Measurements from ENCODE around the gene NDUFC2.
"Not testable (repeated sequence)": the region's sequence is repeated elsewhere in the genome, so short reads cannot be mapped to it uniquely, and the experiment has no call there.

The NDUFC2 gene

DNA sequence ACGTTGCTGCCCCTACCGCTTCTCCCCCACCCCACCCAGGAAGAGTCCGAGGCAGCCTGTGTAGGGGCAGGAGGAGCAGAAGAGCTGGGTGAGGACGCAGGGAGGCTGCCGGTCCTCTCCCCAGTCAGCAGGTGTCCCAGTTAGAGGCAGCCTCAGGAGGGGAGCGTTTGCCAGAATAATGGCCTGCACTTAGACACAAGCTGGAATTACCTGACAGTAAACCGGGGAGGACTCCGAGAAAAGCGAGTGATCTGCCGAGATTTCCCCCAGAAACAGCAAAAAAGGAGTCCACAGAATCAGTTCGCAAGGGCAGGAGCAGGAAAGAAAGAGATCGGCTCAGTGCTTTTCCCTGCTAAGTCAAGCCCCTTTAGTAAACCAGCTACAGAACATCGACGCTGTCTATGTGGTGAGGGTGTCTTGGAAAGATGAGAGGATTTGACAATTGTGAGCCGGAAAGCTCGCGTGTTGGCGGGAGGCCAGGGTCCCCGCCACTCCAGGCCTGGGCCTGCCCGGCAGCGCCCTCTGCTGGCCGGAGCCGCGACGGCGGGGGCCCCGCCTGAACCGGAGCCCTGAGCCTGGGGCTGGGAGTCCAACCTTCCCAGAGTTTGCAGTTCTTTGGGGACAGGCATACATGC, 33.7 kb downstream of the NDUFC2 start:
- H3K36me3 ChIP-seq (ENCODE audit: control insufficient read depth, insufficient read depth, low read length), result no peaks in the 10 kb centered on the region
- H3K4me3 ChIP-seq (replicated peaks; ENCODE audit: low read depth, low read length), result peak overlapping the region; percentile 49
- no peaks in the 10 kb centered on the region for H3K27me3 ChIP-seq (replicated peaks; ENCODE audit: control insufficient read depth, insufficient read depth, low read length)
- peak; percentile 80 for TF ChIP-seq CTCF (IDR thresholded peaks at IDR 0.05; ENCODE audit: insufficient read depth, low read length, poor library complexity, severe bottlenecking)
- peak; percentile 74 for DNase-seq (ENCODE audit: extremely low read depth, insufficient read length)

- Histone ChIP-seq H3K4me3 (replicated peaks; ENCODE audit: low read depth, low read length) (no peak overlapping the region), H3K27me3 (replicated peaks; ENCODE audit: control insufficient read depth, insufficient read depth, low read length) (no peaks in the 10 kb centered on the region), H3K36me3 (ENCODE audit: control insufficient read depth, insufficient read depth, low read length) (no peaks in the 10 kb centered on the region)
- DNase-seq (ENCODE audit: extremely low read depth, insufficient read length), result no peak
- TF ChIP-seq CTCF (IDR thresholded peaks at IDR 0.05; ENCODE audit: insufficient read depth, low read length, poor library complexity, severe bottlenecking), result no peak
These were observed 35.0 kb downstream of the NDUFC2 start for GRCh38 chr11:78044706-78045105.

GRCh38 chr11:78041843-78042440, 37.7 kb downstream of the NDUFC2 start:
- TF ChIP-seq CTCF (IDR thresholded peaks at IDR 0.05; ENCODE audit: insufficient read depth, low read length, poor library complexity, severe bottlenecking), result no peak
- H3K36me3 ChIP-seq (ENCODE audit: control insufficient read depth, insufficient read depth, low read length), result no peaks in the 10 kb centered on the region
- H3K27me3 ChIP-seq (replicated peaks; ENCODE audit: control insufficient read depth, insufficient read depth, low read length), result no peaks in the 10 kb centered on the region
- DNase-seq (ENCODE audit: extremely low read depth, insufficient read length), result no peak
- no peak overlapping the region for H3K4me3 ChIP-seq (replicated peaks; ENCODE audit: low read depth, low read length)

DNA sequence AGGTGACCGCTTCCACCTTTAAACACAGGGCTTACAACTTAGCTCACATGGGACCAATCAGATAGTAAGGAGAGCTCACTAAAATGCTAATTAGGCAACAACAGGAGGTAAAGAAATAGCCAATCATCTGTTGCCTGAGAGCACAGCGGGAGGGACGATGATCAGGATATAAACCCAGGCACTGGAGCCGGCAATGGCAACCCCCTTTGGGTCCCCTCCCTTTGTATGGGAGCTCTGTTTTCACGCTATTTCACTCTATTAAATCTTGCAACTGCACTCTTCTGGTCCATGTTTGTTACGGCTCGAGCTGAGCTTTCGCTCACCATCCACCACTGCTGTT, 38.3 kb downstream of the NDUFC2 start:
- H3K4me3 ChIP-seq (replicated peaks; ENCODE audit: low read depth, low read length); DNase-seq (ENCODE audit: extremely low read depth, insufficient read length); H3K27me3 ChIP-seq (replicated peaks; ENCODE audit: control insufficient read depth, insufficient read depth, low read length); H3K36me3 ChIP-seq (ENCODE audit: control insufficient read depth, insufficient read depth, low read length): not testable (repeated sequence)

DNA sequence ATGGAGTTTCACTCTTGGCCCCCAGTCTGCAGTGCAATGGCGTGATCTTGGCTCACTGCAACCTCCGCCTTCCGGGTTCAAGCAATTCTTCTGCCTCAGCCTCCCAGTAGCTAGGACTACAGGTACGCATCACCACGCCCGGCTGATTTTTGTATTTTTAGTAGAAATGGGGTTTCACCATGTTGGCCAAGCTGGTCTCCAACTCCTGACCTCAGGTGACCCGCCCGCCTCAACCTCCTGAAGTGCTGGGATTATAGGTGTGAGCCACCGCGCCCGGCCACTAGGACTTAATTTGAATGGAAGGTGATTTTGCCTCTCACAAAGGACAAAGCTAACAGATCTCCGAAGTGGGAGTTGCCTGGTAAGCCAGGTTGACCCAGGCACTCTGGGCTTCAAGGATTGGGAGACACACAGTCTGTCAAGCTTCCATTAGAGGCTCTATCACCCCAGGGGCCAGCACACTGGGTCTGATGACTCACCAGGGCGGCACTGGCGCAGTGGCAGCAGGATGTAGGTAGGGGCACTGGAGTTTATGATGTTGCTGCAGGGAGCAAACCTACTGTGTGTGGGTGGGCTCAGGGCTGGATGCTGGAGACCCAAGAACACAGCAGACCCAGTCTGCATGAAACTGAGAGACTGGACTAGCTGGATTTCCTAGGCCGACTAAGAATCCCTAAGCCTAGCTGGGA, 38.8 kb downstream of the NDUFC2 start:
- Histone ChIP-seq H3K4me3 (replicated peaks; ENCODE audit: low read depth, low read length) (no peak overlapping the region), H3K36me3 (ENCODE audit: control insufficient read depth, insufficient read depth, low read length) (no peaks in the 10 kb centered on the region), H3K27me3 (replicated peaks; ENCODE audit: control insufficient read depth, insufficient read depth, low read length) (no peaks in the 10 kb centered on the region)
- DNase-seq (ENCODE audit: extremely low read depth, insufficient read length), result no peak
- no peak for TF ChIP-seq CTCF (IDR thresholded peaks at IDR 0.05; ENCODE audit: insufficient read depth, low read length, poor library complexity, severe bottlenecking)

GRCh38 chr11:78039919-78040671, 39.6 kb downstream of the NDUFC2 start:
- peak; percentile 45 for DNase-seq (ENCODE audit: extremely low read depth, insufficient read length)
- H3K36me3 ChIP-seq (ENCODE audit: control insufficient read depth, insufficient read depth, low read length), result no peaks in the 10 kb centered on the region
- H3K4me3 ChIP-seq (replicated peaks; ENCODE audit: low read depth, low read length), result peak overlapping the region; percentile 23; the same call in 1 of the 2 replicates
- no peaks in the 10 kb centered on the region for H3K27me3 ChIP-seq (replicated peaks; ENCODE audit: control insufficient read depth, insufficient read depth, low read length)
- no peak for TF ChIP-seq CTCF (IDR thresholded peaks at IDR 0.05; ENCODE audit: insufficient read depth, low read length, poor library complexity, severe bottlenecking)

Measured in GM06990 (cell line).